K562 (cell line): ENCODE data around the gene TMEM81.

Experiments used
- ATF3 ChIP-seq, 2 experiments: fragments of 450-650 bp in 1 of 2; sonication (generic) in 1 of 2; formaldehyde crosslinking in 1 of 2; IDR thresholded peaks in 1 of 2; conservative IDR thresholded peaks in 1 of 2; 2 replicates each; pipeline versions ENCODE4 v1.6.1 to v1.8.1; 2016 to 2023; ENCODE audit warnings: mild to moderate bottlenecking in 2 of 2, moderate library complexity in 2 of 2, inconsistent platforms in 1 of 2, missing genetic modification reagents in 1 of 2
- CCNT2 ChIP-seq: IDR thresholded peaks from 2 replicates; pipeline ENCODE4 v1.6.1; 2011; ENCODE audit warnings: borderline replicate concordance, low read depth, mild to moderate bottlenecking, moderate library complexity, mixed read lengths, low read length; ENCODE audit not compliant: insufficient read length; ENCODE audit errors: extremely low read depth
- CTCF ChIP-seq, 3 experiments: IDR thresholded peaks in 2 of 3; conservative IDR thresholded peaks in 1 of 3; 2 replicates each; pipeline ENCODE4 v1.5.1; 2011 to 2012; ENCODE audit warnings: low read length in 3 of 3, mild to moderate bottlenecking in 3 of 3, control low read depth in 2 of 3, improper control_type of control experiment in 1 of 3, inconsistent platforms in 1 of 3, low read depth in 1 of 3, mixed read lengths in 1 of 3, moderate library complexity in 1 of 3; ENCODE audit not compliant: insufficient read depth in 2 of 3
- FOXP4 ChIP-seq: sonication (generic); formaldehyde crosslinking; IDR thresholded peaks from 2 replicates; pipeline ENCODE4 v1.8.0; 2022; ENCODE audit warnings: mild to moderate bottlenecking, missing genetic modification reagents, borderline replicate concordance
- SOX6 ChIP-seq: fragments of 450-650 bp; IDR thresholded peaks from 2 replicates; pipeline ENCODE4 v1.6.1; 2014; ENCODE audit warnings: mild to moderate bottlenecking
- TRIM28 ChIP-seq: fragments of 450-650 bp; IDR thresholded peaks from 2 replicates; pipeline ENCODE4 v1.6.1; 2017
- ZFP36 ChIP-seq: fragments of 150-350 bp; IDR thresholded peaks from 2 replicates; pipeline ENCODE4 v1.6.1; 2018; ENCODE audit warnings: low read length, low read depth; ENCODE audit not compliant: partially characterized antibody

GRCh38 chr1:205042911-205043806 lies 41.1 kb downstream of the TMEM81 start, which contains the start of gene CNTN2:
- TF ChIP-seq SOX6 (no peak), CTCF (IDR thresholded peaks at IDR 0.05 in 2 of 3, conservative IDR thresholded peaks at IDR 0.05 in 1 of 3; ENCODE audit: insufficient read depth in 2 of 3, low read depth in 1 of 3, low read length in 3 of 3) (no peak), FOXP4 (no peak), TRIM28 (no peak), ZFP36 (no peak), ATF3 (IDR thresholded peaks at IDR 0.05) (no peak), ATF3 (CRISPR knock-in tag; conservative IDR thresholded peaks at IDR 0.05) (no peak), CCNT2 (no peak)
